ENCODE results near the gene CLEC17A.

DNA sequence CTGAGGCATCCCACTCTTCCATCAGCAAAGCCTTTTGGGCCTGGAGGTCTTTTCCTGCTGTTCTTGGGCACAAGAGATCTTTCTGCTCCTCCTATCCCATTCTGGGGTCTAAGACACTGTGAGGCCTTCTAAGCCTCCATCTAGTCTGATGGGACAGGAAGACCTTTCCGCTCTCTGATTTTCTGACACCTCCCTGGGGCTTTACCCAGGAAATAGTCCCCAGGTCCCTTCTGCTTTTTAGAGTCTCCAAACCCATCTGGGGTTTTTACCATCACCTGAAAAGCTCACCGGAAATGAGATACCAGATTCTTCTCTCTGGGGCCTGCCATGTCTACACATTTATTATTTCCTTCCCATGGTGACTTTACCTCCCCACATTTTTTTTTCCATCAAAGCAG is 21.1 kb downstream of the CLEC17A start:
- no peak for TF ChIP-seq POLR2A (IDR thresholded peaks at IDR 0.05)
- no peak for TF ChIP-seq POLR2AphosphoS5 (IDR thresholded peaks at IDR 0.05)
- TF ChIP-seq CTCF (IDR thresholded peaks at IDR 0.05) = no peak
- TF ChIP-seq EP300 (IDR thresholded peaks at IDR 0.05) = no peak
